ENCODE measurements around the gene RPGRIP1. TPM values are rescaled to one million over a fixed set of nuclear protein-coding genes. Genes with fewer than 3 reads are reported as not detected.

RPGRIP1 gene
- total and polyA plus RNA-seq, 7 donors: 0.04 to 0.15 TPM; not detected in 5

GRCh38 chr14:21320913-21321312 is 41.0 kb downstream of the RPGRIP1 start:
- H3K36me3 ChIP-seq (ENCODE audit: insufficient read depth in 1 of 2, low read depth in 1 of 2): no peaks in the 10 kb centered on the region
- WGBS, 3 donors: 78 to 88% (median 85%) methylated on average over 2 of the region's 2 CpGs
- H3K4me3 ChIP-seq: no peak overlapping the region
- no peaks in the 10 kb centered on the region for H3K9me3 ChIP-seq
- intact Hi-C loops (cut with DNase I): no loop called here
- H3K27me3 ChIP-seq (ENCODE audit: insufficient read depth in 3 of 3, low read length in 2 of 3): no peaks in the 10 kb centered on the region
- ATAC-seq: no peak
- no peak for TF ChIP-seq CTCF (IDR thresholded peaks at IDR 0.05)
- DNase-seq: no peak
- H3K27ac ChIP-seq: no peak overlapping the region
- no peaks in the 10 kb centered on the region for H3K4me1 ChIP-seq

GRCh38 chr14:21322716-21323115 is 42.8 kb downstream of the RPGRIP1 start:
- intact Hi-C loops (cut with DNase I): no loop called here
- Histone ChIP-seq H3K27ac (no peak overlapping the region), H3K36me3 (ENCODE audit: insufficient read depth in 1 of 2, low read depth in 1 of 2) (no peaks in the 10 kb centered on the region), H3K9me3 (no peaks in the 10 kb centered on the region), H3K27me3 (ENCODE audit: insufficient read depth in 3 of 3, low read length in 2 of 3) (no peaks in the 10 kb centered on the region), H3K4me1 (no peaks in the 10 kb centered on the region), H3K4me3 (no peak overlapping the region)
- DNase-seq: no peak
- ATAC-seq: no peak
- WGBS, 3 donors: 67 to 80% (median 77%) methylated on average over 2 of the region's 2 CpGs
- no peak for TF ChIP-seq CTCF (IDR thresholded peaks at IDR 0.05)

GRCh38 chr14:21326972-21327371 is 47.1 kb downstream of the RPGRIP1 start:
- Histone ChIP-seq H3K36me3 (ENCODE audit: insufficient read depth in 1 of 2, low read depth in 1 of 2) (no peaks in the 10 kb centered on the region), H3K9me3 (no peaks in the 10 kb centered on the region), H3K4me1 (no peaks in the 10 kb centered on the region), H3K27ac (no peak overlapping the region), H3K4me3 (no peak overlapping the region), H3K27me3 (ENCODE audit: insufficient read depth in 3 of 3, low read length in 2 of 3) (no peaks in the 10 kb centered on the region)
- intact Hi-C loops (cut with DNase I): no loop called here
- no peak for TF ChIP-seq CTCF (IDR thresholded peaks at IDR 0.05)
- WGBS, 3 donors: 39 to 54% (median 53%) methylated on average over 1 of the region's 1 CpG
- ATAC-seq (no peak), DNase-seq (no peak)

Other genes with a start within 250 kb of the RPGRIP1 start
- gene TPPP2, start 249.9 kb upstream of the RPGRIP1 start, total RNA-seq: 1 to 10 TPM in 3 of 4 donors, under 1 TPM in 1; 0.90 to 3.2 (median 2.5) TPM
- gene TPPP2, start 249.9 kb upstream of the RPGRIP1 start, polyA plus RNA-seq: 1 to 10 TPM in 2 of 3 donors, not detected in 1; 1.3 to 2.0 TPM
- gene RNASE13, start 245.3 kb upstream of the RPGRIP1 start, total RNA-seq: not detected
- gene RNASE13, start 245.3 kb upstream of the RPGRIP1 start, polyA plus RNA-seq: under 1 TPM in 1 of 3 donors, not detected in 2; 0.05 TPM
- under 1 TPM; 0.15 to 0.43 (median 0.28) TPM for gene RNASE7, start 237.7 kb upstream of the RPGRIP1 start, total RNA-seq
- gene RNASE7, start 237.7 kb upstream of the RPGRIP1 start, polyA plus RNA-seq: 1 to 10 TPM in 1 of 3 donors, under 1 TPM in 1, not detected in 1; 0.73 to 1.9 TPM
- gene RNASE8, start 222.3 kb upstream of the RPGRIP1 start, total RNA-seq: not detected
- gene RNASE8, start 222.3 kb upstream of the RPGRIP1 start, polyA plus RNA-seq: not detected
- gene ARHGEF40, start 209.8 kb upstream of the RPGRIP1 start, total RNA-seq: 10 to 100 TPM in 3 of 4 donors, 1 to 10 TPM in 1; 9.8 to 18.7 (median 12.6) TPM
- 10 to 100 TPM in 1 of 3 donors, 1 to 10 TPM in 2; 6.8 to 10.1 (median 7.3) TPM for gene ARHGEF40, start 209.8 kb upstream of the RPGRIP1 start, polyA plus RNA-seq
- gene ZNF219, start 181.4 kb upstream of the RPGRIP1 start, total RNA-seq: 10 to 100 TPM; 13.9 to 28.5 (median 22.9) TPM
- gene ZNF219, start 181.4 kb upstream of the RPGRIP1 start, polyA plus RNA-seq: 10 to 100 TPM; 32.2 to 38.1 (median 35.4) TPM
- gene TMEM253, start 179.0 kb upstream of the RPGRIP1 start, total RNA-seq: under 1 TPM in 2 of 4 donors, not detected in 2; 0.17 TPM
- gene TMEM253, start 179.0 kb upstream of the RPGRIP1 start, polyA plus RNA-seq: under 1 TPM; 0.10 to 0.29 (median 0.27) TPM
- gene OR5AU1, start 124.0 kb upstream of the RPGRIP1 start, total RNA-seq: under 1 TPM in 1 of 4 donors, not detected in 3; 0.32 TPM
- gene OR5AU1, start 124.0 kb upstream of the RPGRIP1 start, polyA plus RNA-seq: not detected
- gene HNRNPC, start 10.6 kb upstream of the RPGRIP1 start, total RNA-seq: 100 to 1,000 TPM; 217 to 310 (median 245) TPM
- gene HNRNPC, start 10.6 kb upstream of the RPGRIP1 start, polyA plus RNA-seq: 100 to 1,000 TPM; 215 to 290 (median 282) TPM
- gene SUPT16H, start 103.9 kb downstream of the RPGRIP1 start, total RNA-seq: 10 to 100 TPM; 23.6 to 29.2 (median 26.8) TPM
- 10 to 100 TPM; 24.8 to 42.0 (median 32.2) TPM for gene SUPT16H, start 103.9 kb downstream of the RPGRIP1 start, polyA plus RNA-seq
- 10 to 100 TPM; 27.1 to 40.1 (median 36.1) TPM for gene CHD8, start 176.0 kb downstream of the RPGRIP1 start, total RNA-seq
- 10 to 100 TPM; 11.5 to 23.6 (median 18.2) TPM for gene CHD8, start 176.0 kb downstream of the RPGRIP1 start, polyA plus RNA-seq
- gene RAB2B, start 196.9 kb downstream of the RPGRIP1 start, total RNA-seq: 10 to 100 TPM in 1 of 4 donors, 1 to 10 TPM in 3; 5.7 to 11.1 (median 7.4) TPM
- gene RAB2B, start 196.9 kb downstream of the RPGRIP1 start, polyA plus RNA-seq: 1 to 10 TPM; 3.6 to 7.9 (median 5.1) TPM
- 100 to 1,000 TPM in 3 of 4 donors, 10 to 100 TPM in 1; 98.8 to 146 (median 117) TPM for gene TOX4, start 197.1 kb downstream of the RPGRIP1 start, total RNA-seq
- 10 to 100 TPM; 37.0 to 86.6 (median 57.4) TPM for gene TOX4, start 197.1 kb downstream of the RPGRIP1 start, polyA plus RNA-seq
- 10 to 100 TPM; 17.5 to 22.1 (median 20.6) TPM for gene METTL3, start 231.3 kb downstream of the RPGRIP1 start, total RNA-seq
- 10 to 100 TPM; 17.8 to 43.9 (median 26.7) TPM for gene METTL3, start 231.3 kb downstream of the RPGRIP1 start, polyA plus RNA-seq
- 1 to 10 TPM in 3 of 4 donors, under 1 TPM in 1; 0.87 to 3.8 (median 1.7) TPM for gene SALL2, start 246.3 kb downstream of the RPGRIP1 start, total RNA-seq
- gene SALL2, start 246.3 kb downstream of the RPGRIP1 start, polyA plus RNA-seq: under 1 TPM; 0.33 to 0.93 (median 0.62) TPM